HL-60/S4 (cell line): ENCODE results near the gene THOC7.

Experiments used
- in situ Hi-C: fragments of 300-500 bp; cut with MboI; formaldehyde crosslinking; loops from 2 replicates; pipeline ENCODE4 v1.14.3; 2022; ENCODE audit warnings: low sequenced_read_pairs

The THOC7 gene

DNA sequence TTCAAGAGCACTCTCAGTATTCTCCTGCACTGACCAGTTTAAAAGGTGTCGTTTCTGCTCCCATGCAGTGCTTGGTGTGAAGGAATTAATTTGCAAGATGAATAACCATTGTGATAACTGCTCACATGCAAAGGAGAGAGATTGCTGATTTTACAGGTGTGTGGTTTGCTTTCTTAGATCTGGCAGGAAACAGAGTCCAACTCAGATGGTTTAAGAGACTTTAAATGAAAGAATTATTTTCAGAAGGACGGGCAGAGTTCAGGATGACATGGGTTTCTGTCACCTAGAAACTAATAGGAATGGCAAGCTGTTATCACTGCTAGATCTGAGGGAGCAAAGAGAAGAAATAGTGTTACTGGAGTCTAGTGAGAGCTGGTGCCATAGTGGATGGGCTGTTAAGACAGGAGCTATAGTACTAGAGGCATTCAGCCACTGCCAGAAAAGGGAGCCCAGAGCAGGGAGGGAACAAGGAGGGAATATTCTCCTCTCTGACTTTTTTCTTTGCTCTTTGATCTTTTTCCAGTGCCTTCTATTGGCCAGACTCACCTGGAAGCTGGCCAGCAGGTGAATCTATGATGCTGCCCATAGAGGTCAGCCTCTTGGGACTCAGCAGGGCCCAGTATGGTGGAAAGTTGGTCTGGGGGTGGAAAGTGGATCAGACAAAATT is 14.9 kb upstream of the THOC7 start:
- in situ Hi-C loops, result no loop called here

DNA sequence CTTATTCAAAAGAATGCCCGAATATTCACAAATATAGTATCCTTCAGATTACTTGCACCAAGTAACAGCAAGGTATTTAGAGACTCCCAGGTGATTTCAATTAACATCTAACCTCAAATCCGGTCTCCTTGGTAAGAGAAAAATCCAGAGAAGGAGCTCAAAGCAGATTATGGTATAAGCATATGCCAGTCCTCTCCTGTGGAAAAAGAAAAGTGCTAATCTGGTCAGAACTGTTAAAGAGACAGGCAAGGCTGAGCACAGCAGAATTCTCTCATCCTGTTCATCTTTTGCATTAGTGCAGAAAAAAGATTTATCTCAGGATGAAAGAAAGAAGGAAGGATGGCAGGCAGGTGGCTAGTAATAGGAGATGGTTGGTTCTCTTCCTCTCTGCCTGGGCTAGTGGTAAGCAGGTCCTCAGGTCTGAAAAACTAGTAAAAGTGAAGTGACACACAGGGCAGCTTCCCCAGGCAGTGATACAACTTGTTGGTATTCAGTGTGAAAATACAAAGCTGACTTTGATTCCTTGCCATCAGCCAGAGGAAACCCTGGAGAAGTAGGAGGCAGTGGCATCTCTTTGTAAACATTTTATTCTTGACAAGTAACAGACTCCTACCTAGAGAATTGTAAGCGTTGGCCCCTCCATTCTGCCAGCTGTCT is 14.3 kb upstream of the THOC7 start:
- in situ Hi-C loops, result no loop called here

DNA sequence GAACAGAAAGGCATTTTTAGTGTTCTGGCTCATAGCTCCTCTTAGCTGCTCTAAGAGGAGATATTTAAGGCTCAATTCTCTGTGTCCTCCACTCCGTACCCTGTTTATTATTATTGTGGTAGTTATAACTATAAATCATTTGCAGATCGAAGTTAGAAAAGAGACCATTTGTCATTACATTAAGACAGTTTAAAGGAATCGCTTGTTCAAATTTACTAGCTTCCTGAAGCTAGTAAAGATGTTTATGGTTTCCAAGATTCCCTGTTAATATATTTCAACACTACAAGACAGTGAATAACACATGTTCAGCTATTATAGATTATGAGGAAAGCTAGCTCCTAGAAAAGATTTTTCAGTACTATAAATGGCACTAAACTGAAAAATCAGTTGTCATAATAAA is 12.7 kb upstream of the THOC7 start:
- in situ Hi-C loops, result no loop called here

DNA sequence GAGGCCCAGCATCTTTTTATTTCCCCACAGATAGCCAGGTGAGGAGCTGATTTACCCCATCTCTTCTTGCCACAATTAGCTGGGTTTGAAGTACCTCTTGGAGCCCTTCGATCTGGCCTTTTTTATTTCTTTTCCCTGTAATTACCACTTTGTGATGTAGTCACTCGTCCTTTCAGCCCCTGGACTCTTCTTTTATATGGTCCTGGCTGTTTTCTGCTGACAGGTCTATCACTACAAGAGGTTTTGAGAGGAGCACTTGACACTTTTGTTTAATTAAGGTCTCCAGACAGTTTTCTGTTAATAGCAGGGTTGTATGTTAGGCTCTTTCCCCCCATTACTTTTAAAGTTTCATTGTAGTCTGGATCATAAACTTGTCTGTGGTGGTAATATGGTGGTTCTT is 11.9 kb upstream of the THOC7 start:
- in situ Hi-C loops, result no loop called here

DNA sequence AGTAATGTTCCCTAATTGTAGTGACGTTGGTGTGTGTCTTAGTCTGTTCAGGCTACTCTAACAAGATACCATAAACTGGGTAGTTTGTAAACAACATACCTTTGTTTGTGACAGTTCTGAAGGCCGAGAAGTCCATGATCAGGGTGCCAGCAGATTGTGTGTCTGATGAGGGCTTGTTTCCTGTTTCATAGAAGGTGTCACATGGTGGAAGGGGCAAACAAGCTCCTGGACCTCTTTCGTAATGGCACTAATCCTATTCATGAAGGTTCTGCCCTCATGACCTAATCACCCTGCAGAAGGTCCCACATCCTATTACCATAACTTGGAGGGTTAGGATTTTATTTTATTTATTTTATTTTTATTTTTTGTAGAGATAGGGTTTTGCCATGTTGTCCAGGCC is 11.2 kb upstream of the THOC7 start:
- in situ Hi-C loops, result no loop called here

DNA sequence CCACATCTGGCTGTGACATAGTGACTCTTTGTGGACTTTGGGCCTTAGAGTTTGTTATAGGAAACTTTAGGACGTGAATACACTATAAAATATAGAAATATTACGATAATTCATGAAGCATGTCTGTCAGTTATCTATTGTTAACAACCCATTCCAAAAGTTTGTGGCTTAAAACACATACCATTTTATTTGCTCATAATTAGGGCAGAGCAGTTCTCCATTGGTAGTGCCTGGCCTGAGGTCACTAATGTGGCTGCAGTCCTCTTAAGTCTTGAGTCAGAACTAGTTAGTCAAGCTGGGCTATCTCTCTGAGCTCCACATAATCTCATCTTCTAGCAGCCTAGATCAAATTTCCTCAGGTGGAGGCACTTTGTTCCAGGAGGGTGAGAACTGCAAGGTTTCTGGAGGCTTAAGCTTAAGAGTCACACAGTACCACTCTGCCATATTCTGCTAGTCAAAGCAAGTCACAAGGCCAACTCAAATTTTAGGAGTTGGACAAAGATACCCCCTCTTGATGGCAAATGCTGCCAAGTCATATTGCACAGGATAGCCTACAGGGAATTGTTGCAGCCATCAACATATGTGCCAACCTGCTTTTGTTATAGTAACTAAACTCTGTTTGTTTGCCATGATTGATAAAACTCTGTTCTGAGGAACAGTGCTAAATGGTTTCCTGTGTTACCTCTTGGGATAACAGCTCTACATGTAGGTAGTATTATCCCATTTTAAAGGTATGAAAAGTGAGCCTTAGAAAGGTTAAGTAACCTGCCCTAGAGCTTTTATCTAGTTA is 8.7 kb upstream of the THOC7 start:
- in situ Hi-C loops, result no loop called here

DNA sequence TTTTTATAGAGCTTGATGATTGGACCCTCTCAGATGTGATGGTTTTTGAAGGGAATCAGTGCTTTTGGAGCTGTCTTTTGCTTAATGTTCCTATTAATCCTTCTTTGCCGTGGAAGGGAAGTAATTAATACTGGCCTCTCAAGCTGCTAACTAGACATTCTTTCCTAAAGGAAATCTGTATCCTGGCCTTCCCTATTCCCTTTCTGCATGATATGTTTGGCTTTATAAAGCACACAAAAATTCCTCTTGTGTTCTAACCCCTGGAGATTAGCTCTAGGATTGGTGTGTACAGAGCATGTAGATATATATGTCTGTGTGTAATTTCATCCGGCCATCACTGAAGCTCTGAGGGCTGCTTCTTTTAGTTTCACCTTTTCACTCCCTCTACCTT is 7.0 kb upstream of the THOC7 start:
- in situ Hi-C loops, result no loop called here

DNA sequence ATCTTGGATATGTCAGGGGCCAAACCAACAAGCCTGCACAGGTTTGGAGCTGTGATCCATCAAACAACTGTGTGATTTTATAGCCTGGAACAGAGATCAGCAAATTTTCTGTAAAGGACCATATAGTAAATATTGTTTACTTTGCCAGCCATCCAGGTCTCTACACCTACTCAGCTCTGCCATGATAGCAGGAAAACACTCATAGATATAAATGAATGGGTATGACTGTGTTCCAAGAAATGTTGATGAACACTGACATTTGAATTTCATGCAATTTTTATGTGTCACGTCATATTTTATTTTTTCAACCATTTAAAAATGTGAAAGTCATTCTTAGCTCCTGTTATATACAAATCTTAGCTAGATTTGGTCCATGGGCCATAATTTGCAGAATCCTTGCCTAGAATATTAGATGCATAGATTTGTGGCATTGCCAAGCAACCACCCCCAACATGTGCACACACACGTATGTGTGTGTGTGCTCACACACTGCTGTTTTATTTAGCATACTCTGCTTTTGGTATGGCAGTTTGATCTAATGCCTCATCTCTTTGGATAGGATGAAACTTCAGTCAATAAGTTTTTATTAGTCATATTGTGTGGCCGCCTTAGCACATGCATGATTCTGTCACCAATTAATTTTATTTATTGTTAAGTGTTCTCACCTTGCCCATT is 6.5 kb upstream of the THOC7 start:
- in situ Hi-C loops, result no loop called here

DNA sequence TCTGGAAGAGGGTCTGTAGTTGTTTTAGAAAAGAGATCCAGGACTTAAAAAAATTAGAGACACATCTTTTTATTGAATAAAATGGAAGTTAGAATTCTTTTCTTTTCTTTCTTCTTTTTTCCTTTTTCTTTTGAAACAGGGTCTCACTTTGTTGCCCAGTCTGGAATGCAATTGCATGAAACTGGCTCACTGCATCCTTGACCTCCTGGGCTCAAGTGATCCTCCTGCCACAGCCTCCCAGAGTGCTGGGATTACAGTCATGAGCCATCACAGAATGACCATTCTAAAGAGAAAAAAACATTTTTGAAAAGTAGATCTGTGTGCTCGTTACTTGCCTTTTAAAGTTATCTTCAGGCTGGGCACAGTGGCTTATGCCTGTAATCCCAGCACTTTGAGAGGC is 3.6 kb upstream of the THOC7 start:
- in situ Hi-C loops, result no loop called here

DNA sequence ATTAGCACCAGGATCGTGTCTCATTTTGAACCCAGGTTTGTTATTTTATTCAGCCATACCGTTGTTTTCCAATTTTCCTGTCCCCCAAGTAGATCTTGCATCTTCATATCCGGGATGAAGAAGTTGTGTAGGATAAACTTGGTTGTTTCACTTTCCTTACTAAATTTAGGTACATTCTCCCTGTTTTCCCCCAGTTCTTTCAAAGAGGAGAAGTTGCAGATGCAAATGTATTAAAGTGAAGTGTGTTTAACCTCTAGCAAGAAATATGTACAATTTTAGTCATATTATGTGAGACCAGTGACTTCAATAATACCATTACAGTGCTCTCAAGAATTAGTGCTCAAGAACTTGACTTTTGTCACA is 1.3 kb upstream of the THOC7 start:
- in situ Hi-C loops, result no loop called here

DNA sequence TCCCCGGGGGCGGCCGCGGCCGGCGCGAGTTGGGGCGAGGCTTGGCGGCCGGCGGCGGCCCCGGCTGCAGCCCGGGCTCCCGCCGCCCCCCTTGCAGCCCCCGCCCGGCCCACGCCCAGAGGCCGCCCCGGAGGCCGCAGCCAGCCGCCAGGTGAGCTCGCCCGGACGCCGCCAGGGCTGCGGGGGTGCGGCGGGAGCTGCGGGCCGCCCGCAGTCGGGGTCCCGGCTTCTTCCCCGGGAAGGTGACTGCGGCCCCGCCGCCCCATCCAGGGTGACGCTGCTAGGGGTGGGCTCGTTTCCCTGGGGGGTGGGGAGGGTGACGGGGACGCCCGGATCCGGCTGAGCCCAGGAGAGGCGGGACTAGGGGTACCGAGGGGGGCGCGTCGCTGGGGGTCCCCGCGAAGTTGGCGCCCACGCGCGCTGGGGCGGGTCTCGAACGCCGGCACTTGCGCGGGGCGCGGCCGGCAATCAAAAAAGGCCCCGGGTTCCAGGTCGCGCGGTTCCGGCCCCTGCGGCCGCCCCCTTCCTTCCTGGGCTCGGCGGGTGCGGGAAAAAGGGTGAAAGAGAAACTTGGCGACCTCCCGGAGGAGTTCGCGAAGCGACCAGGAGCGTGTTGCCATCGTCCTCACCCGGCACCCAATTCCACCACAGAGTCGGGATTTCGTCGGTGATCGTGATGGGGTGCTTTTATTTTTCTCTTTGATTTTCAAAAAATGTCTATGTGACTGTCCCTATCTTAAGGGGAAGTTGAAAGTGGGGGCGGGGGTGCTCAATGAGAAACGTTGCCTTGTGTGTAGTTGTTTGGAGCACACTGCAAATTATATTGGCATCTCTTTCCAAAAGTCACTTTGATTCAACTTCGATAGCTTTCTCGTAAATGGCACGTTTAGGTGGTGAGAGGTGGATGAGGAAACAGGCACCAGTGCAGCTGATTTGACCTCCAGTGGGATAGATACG is 681 bp upstream of the THOC7 start:
- in situ Hi-C loops, result no loop called here

DNA sequence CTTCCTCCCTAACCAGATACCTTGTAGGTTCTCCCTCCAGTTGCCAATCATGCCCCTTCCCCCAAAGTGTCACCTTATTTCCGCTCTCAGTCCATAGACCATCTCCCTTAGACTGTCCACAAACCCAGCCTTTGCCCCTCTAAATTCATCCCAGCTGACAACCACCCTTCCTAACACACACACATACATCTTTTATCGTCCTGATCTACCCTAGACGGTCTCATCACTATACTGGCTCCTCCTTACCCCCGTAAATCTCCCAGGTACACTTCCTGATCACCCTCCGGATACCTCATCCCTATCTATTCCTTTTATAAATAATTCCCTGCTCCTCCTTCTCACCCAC is 828 bp downstream of the THOC7 start:
- in situ Hi-C loops, result no loop called here

DNA sequence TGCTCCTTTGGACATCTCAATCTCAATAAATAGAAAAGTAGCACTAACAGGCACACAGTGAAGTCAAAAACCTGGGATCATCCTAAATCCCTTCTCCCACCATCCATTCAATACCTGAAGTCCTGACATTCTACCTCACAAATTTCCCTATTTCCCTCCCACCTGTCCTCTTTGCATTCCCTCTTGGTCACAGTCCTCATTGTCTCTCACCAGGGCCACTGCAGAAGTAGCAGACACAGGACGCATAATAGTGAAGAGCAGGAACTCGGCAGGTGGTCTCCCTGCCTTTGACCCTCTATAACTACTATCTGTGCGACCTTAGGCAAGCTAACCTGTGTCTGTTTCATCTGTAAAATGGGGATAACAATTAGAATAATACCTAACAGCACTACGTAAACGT is 2.3 kb downstream of the THOC7 start:
- in situ Hi-C loops, result no loop called here

DNA sequence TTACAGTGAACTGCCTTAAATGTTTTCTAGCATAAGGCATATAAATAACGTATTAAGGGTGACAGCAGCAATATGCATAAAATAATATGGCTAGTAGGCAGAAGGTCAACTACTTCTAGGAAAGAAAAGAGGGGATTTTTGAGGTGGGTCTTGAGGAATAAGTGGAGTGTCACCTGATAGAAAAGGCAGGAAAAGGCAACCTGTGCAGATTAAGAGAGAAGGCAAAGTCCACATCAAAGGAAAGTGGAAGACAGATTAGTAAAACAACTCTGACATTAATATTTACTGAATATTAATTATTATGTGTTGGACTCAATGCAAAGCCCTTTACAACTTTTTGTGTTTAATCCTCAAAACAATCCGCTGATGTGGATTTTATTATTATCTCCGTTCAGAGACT is 2.8 kb downstream of the THOC7 start:
- in situ Hi-C loops, result no loop called here

DNA sequence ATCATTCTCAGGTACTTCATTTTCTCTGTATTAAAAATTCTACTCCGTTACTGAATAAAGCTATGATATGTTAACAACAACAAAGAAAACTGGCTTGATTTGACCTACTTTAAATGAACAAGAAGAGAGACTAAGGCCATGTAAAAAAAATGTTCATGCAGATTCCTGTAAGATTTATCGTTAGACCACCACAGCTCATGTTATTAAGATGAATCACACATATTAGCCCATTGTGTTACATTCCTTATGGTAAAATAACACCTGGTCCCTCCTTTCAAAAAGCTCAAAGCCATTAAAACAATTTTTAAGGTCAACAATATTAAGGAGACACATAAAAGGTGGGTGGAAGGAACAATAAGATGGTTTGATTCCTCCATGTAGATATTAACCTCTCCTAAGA is 6.3 kb downstream of the THOC7 start:
- in situ Hi-C loops, result no loop called here

DNA sequence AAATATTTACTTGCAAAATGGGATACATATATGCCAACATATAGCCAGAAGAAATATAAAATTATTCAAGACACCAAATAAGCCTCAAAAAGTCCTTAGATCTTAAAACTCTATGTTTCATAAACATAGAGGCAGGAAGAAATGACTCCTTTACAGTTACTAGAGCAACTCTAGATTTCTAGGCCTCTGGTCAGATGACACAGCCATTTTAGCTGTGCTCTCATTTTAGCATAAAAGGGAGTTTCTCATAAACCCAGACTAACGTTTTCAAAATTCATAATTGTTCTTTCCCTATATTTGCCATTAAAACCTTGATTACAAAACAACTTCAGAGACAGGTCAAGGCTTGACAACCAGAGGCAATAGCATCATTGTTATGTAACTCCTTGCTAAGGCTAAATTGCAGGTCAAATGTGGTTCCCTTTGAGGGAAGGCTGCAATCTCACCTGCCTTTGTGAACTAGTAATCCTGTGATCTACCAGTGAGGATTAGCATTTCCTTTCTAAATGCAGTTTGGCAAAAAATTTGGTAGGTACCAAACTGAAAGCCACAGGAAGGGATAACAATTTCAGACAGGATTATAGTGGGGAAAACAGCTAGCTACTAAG is 8.2 kb downstream of the THOC7 start:
- in situ Hi-C loops, result no loop called here

DNA sequence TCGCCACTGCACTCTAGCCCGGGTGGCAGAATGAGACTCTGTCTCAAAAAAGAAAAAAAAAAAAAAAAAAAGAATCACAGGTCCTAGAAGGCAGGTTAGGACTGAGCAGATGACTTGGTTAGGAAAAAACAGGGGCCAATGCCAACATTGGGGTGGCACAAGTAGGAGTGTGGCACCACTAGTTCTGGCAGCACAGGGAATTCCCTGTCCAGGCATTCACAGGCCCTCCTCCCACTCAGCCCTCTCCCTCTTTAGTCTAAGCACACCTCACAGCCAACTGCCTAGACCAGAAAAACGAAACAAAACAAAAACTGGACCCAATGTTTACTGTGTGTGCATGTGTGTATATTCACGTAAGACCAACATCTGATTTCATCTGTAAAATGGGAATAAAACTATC is 10.5 kb downstream of the THOC7 start:
- in situ Hi-C loops, result no loop called here

DNA sequence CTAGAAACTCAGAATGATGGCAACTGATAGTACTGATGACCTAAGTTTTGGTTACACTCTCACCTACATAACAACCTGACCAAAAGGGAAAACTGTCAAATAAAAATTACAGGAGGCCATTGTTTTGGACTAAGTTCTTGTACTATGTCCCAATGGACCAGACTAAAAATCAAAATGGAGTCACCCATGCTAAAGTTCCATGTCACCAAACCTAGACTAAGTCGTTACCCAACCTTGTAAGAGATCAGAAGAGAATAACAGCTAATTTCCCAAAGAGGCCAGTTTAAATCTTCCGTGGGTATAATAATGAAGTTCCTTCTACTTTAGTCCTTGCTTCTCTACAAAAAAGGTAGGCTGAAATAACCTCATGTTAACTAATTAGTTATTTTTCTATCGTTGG is 12.3 kb downstream of the THOC7 start:
- in situ Hi-C loops, result no loop called here

DNA sequence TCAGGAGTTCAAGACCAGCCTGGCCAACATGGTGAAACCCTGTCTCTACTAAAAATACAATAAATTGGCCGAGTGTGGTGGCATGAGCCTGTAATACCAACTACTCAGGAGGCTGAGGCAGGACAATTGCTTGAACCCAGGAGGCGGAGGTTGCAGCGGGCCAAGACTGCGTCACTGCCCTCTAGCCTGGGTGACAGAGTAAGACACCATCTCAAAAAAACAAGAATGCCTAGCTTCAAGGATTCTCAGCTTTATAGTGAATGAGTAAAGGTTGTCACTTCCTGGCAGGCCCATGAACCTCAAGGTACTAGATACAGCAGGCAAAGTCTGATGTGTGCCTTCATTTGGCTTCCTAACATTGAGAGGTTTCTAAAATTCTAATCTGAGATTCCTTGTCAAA is 14.4 kb downstream of the THOC7 start:
- in situ Hi-C loops, result no loop called here

DNA sequence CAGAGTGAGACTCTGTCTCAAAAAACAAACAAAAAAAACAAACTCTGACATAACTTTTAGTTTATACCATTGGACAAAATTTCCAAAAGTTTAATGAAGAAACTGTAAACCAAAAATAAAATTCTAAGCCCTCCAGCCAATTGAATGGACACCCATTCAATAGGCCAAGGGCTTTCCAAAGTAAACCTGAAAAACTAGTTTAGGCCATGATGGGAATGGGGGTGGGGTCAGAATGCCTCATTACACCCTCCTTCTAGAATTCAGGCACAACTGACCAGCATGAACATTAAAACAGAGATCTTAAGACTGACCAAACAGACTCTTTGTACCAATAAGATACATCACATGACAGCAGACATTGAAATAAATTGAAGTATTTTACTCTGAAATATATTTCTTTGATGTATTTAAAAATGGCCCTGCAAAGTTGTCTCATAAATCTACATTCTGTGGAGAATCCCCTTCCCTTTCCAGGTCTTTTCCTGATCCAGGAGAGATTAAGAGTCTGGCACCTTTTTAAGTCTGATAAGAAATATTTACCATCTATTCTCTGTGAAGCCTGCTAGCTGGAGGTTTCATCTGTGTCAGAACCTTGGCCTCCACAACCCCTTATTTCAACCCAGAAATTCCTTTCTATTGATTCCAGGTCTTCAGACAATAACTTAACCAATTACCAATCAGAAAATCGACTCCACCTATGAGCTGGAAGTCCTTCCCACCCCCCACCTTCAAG is 15.7 kb downstream of the THOC7 start:
- in situ Hi-C loops, result no loop called here
